Endothelial cell of umbilical vein (primary cell): Measurements from ENCODE around the gene NOP9.
A peak's percentile ranks its signal among the peaks of the same experiment; 100 is the strongest.
"Not testable (repeated sequence)": the region's sequence is repeated elsewhere in the genome, so short reads cannot be mapped to it uniquely, and the experiment has no call there.

Experiments used
- EZH2 ChIP-seq: IDR thresholded peaks from 2 replicates; pipeline ENCODE4 v1.6.1; 2012; ENCODE audit warnings: borderline replicate concordance, low read depth, mild to moderate bottlenecking, moderate library complexity, low read length, inconsistent platforms; ENCODE audit not compliant: severe bottlenecking
- FOS ChIP-seq: IDR thresholded peaks from 2 replicates; pipeline ENCODE4 v1.6.1; 2011; ENCODE audit warnings: mild to moderate bottlenecking, low read length, moderate library complexity, borderline replicate concordance; ENCODE audit not compliant: insufficient read depth
- GATA2 ChIP-seq: IDR thresholded peaks from 2 replicates; pipeline ENCODE4 v1.7.0; 2011; ENCODE audit warnings: low read depth, mild to moderate bottlenecking, moderate library complexity, mixed read lengths, low read length; ENCODE audit not compliant: insufficient read length, insufficient read depth
- JUN ChIP-seq: IDR thresholded peaks from 2 replicates; pipeline ENCODE4 v1.6.1; 2011; ENCODE audit warnings: borderline replicate concordance, low read depth; ENCODE audit not compliant: insufficient read length, insufficient read depth
- MYC ChIP-seq: IDR thresholded peaks from one replicate; pipeline ENCODE4 v1.6.1; 2011; ENCODE audit warnings: mild to moderate bottlenecking, low read depth, low read length
- POLR2A ChIP-seq: IDR thresholded peaks from 2 replicates; pipeline ENCODE4 v1.6.1; 2012; ENCODE audit warnings: low read depth, mild to moderate bottlenecking, control low read depth, low read length
- POLR2AphosphoS5 ChIP-seq: IDR thresholded peaks from 2 replicates; pipeline ENCODE4 v1.6.1; 2012; ENCODE audit warnings: low read depth, mild to moderate bottlenecking, control low read depth, low read length, moderate library complexity; ENCODE audit not compliant: insufficient read depth
- TF ChIP-seq, protein P1 (sequence below), 2 donors: IDR thresholded peaks; 1 replicate in 1 of 2; 2 replicates in 1 of 2; pipeline ENCODE4 v1.5.1; 2011; ENCODE audit warnings: low read length in 2 of 2, mild to moderate bottlenecking in 2 of 2, moderate library complexity in 2 of 2, control low read depth in 1 of 2, inconsistent platforms in 1 of 2, low read depth in 1 of 2; ENCODE audit not compliant: insufficient read depth in 1 of 2; ENCODE audit errors: extremely low read depth in 1 of 2
- TF ChIP-seq, protein P2 (sequence below): IDR thresholded peaks from 2 replicates; pipeline ENCODE4 v1.6.1; 2011; ENCODE audit not compliant: insufficient read depth, insufficient read length

DNA sequence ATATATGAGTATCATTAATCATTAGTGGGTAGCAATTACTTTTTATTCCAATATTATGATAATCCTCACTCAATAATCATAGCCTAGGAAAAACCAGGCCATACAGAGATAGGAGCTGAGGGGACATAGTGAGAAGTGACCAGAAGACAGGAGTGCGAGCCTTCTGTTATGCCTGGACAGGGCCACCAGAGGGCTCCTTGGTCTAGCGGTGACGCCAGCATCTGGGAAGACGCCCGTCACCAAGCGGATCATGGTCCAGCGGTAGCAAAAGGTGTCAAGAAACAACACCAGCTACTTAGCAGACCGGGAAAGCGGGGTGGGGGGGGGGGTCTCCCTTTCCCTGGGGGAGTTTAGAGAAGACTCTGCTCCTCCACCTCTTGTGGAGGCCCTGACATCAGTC lies 28.3 kb downstream of the NOP9 start:
- TF ChIP-seq, protein P1, sequence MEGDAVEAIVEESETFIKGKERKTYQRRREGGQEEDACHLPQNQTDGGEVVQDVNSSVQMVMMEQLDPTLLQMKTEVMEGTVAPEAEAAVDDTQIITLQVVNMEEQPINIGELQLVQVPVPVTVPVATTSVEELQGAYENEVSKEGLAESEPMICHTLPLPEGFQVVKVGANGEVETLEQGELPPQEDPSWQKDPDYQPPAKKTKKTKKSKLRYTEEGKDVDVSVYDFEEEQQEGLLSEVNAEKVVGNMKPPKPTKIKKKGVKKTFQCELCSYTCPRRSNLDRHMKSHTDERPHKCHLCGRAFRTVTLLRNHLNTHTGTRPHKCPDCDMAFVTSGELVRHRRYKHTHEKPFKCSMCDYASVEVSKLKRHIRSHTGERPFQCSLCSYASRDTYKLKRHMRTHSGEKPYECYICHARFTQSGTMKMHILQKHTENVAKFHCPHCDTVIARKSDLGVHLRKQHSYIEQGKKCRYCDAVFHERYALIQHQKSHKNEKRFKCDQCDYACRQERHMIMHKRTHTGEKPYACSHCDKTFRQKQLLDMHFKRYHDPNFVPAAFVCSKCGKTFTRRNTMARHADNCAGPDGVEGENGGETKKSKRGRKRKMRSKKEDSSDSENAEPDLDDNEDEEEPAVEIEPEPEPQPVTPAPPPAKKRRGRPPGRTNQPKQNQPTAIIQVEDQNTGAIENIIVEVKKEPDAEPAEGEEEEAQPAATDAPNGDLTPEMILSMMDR (IDR thresholded peaks at IDR 0.05; ENCODE audit: extremely low read depth in 1 of 2, insufficient read depth in 1 of 2, low read depth in 1 of 2, low read length in 2 of 2), result peak; percentile 18 to 40
- TF ChIP-seq POLR2A, POLR2AphosphoS5, EZH2, MYC, JUN, FOS, GATA2: not testable (repeated sequence)
- TF ChIP-seq, protein P2, sequence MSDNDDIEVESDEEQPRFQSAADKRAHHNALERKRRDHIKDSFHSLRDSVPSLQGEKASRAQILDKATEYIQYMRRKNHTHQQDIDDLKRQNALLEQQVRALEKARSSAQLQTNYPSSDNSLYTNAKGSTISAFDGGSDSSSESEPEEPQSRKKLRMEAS, result not testable (repeated sequence)
